Activated T-helper 17 cell treated with anti-CD3 and anti-CD28 coated beads, Interleukin-2, amount 50 U/mL, for 72 hours (primary cell): ENCODE measurements around the gene FLCN. TPM values are rescaled to one million over a fixed set of nuclear protein-coding genes. Genes with fewer than 3 reads are reported as not detected.
A peak's percentile ranks its signal among the peaks of the same experiment; 100 is the strongest.
"Not testable (repeated sequence)": the region's sequence is repeated elsewhere in the genome, so short reads cannot be mapped to it uniquely, and the experiment has no call there.

ENCODE experiments used
- ATAC-seq: fragments of 150-1000 bp; cut with Tn5 transposase; replicated peaks from 2 replicates; pipeline ENCODE4 v1.10.0; 2021; ENCODE audit warnings: mild to moderate bottlenecking, moderate library complexity
- H3K27ac Mint-ChIP-seq: one replicate; pipeline ENCODE4 v1.8.0; 2022; ENCODE audit warnings: mixed read lengths
- H3K27me3 Mint-ChIP-seq: one replicate; pipeline ENCODE4 v1.8.0; 2022; ENCODE audit warnings: mixed read lengths
- H3K36me3 Mint-ChIP-seq: one replicate; pipeline ENCODE4 v1.8.0; 2022; ENCODE audit warnings: low read depth, mild to moderate bottlenecking, mixed read lengths
- H3K4me1 Mint-ChIP-seq: one replicate; pipeline ENCODE4 v1.8.0; 2022; ENCODE audit warnings: mixed read lengths
- H3K4me3 Mint-ChIP-seq: one replicate; pipeline ENCODE4 v1.8.0; 2022; ENCODE audit warnings: mild to moderate bottlenecking, mixed read lengths
- H3K9me3 Mint-ChIP-seq: one replicate; pipeline ENCODE4 v1.8.0; 2022; ENCODE audit warnings: mixed read lengths
- total RNA-seq, 2 donors: library from RNA; stranded (reverse); gene quantifications; one replicate each; pipeline ENCODE4 v1.2.3, GENCODE V29; 2022

The FLCN gene
- total RNA-seq, 2 donors from 2014 or later, result 30.9 to 50.6 TPM

- Mint-ChIP-seq H3K9me3 (no peaks in the 10 kb centered on the region), H3K4me3 (peak overlapping the region; percentile 92), H3K36me3 (peaks cover 37% of the 10 kb centered on the region), H3K4me1 (peaks cover 12% of the 10 kb centered on the region), H3K27me3 (no peaks in the 10 kb centered on the region), H3K27ac (no peak overlapping the region)
- ATAC-seq, result no peak
Measured at GRCh38 chr17:17206913-17207335, 30.0 kb downstream of the FLCN start.

DNA sequence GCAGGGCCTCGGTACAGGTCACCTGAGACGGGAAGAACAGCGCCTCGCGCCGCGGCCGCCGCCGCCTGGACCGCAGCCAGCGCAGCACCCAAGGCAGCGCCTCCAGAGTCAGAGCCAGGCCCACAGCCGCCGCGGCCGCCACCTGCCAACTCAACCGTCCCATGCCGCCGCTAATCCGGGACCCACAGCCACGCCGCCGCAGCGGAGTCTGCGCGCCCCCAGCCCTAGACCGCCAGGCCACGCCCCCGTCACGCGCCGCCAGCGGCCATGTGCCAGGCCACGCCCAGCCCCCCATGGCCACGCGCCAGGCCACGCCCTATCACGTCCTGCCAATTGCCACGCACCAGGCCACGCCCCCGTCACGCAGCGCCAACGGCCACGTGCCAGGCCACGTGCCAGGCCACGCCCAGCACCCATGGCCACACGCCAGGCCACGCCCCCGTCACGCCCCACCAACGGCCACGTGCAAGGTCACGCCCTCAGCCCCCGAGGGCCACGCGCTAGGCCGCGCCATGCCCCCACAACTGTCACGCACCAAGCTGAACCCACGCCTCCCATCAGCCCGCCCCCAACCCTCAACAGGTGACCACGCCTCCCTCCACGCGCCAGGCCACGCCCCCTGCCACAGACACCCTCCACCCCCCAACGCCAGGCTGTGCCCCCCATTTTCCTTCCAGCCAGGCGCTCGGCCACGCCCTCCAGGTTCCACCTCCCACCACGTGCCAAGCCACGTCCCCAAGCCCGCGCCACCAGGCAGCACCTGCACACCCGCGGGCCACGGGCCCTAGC, 30.6 kb downstream of the FLCN start, which contains the start of gene PLD6:
Gene PLD6, minus strand, starts transcription at position 210 of the 789 bp plus-strand sequence. Its CDS starts 47 bp downstream, at position 163.
- Mint-ChIP-seq H3K4me3 (peak within 1 kb of the TSS; percentile 92), H3K27me3 (no peaks in the 10 kb centered on the region)

DNA sequence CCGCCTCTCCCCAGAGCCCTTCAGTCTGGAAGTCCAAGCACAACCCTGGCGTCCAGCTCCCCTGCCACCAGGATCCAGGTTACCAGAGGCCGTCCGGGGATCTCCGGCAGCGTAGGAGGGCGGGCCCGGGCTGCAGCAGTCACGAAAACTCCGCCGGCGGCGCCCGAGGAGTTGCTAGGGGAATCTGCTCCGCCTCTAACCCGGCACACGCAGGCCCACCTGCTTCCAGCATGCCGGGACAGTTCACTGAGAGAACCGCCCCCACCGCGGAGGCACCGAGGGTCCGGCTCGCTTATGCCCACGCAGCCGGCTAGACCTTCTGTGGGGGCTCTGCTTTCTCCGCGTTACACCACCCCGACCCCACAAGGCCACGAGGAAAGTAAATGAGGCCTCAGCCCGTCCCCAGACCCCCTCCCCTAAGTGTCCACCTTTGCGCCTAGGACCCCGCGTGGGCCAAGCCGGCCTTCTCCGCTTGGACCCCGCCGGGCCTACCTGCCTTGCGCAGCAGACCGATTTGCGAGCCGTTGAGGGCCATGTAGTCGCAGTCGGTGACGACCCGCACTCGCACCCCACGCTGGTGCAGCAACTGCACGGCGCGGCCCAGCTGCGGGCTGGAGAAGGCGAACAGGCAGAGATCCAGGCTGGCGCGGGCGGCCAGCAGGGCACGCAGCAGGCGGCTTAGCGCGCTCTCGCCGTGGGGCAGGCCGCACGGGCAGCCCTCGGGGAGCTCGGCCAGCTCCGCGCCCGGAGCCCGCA, 31.4 kb downstream of the FLCN start:
- Mint-ChIP-seq H3K36me3 (peaks cover 50% of the 10 kb centered on the region), H3K9me3 (no peaks in the 10 kb centered on the region)
- peak; percentile 70 for ATAC-seq

More for the DNA sequence above, 30.6 kb downstream of the FLCN start, which contains the start of gene PLD6:
- H3K9me3 Mint-ChIP-seq, result no peaks in the 10 kb centered on the region
- peaks cover 14% of the 10 kb centered on the region for H3K4me1 Mint-ChIP-seq
- H3K36me3 Mint-ChIP-seq, result peaks cover 43% of the 10 kb centered on the region
- H3K27ac Mint-ChIP-seq, result peak within 1 kb of the TSS; percentile 96
- peak; percentile 75 for ATAC-seq

GRCh38 chr17:17204635-17205231, 32.2 kb downstream of the FLCN start:
- ATAC-seq, result no peak
- H3K4me1 Mint-ChIP-seq, result peaks cover 17% of the 10 kb centered on the region

More for the DNA sequence above, 31.4 kb downstream of the FLCN start:
- peak overlapping the region; percentile 92 for H3K4me3 Mint-ChIP-seq
- H3K27me3 Mint-ChIP-seq, result no peaks in the 10 kb centered on the region
- peak overlapping the region; percentile 96 for H3K27ac Mint-ChIP-seq
- H3K4me1 Mint-ChIP-seq, result peaks cover 17% of the 10 kb centered on the region

GRCh38 chr17:17204041-17204591, 32.9 kb downstream of the FLCN start:
- no peaks in the 10 kb centered on the region for H3K9me3 Mint-ChIP-seq
- H3K4me1 Mint-ChIP-seq, result peaks cover 17% of the 10 kb centered on the region

More at GRCh38 chr17:17204635-17205231, 32.2 kb downstream of the FLCN start:
- peaks cover 59% of the 10 kb centered on the region for H3K36me3 Mint-ChIP-seq
- peak overlapping the region; percentile 92 for H3K4me3 Mint-ChIP-seq
- H3K9me3 Mint-ChIP-seq, result no peaks in the 10 kb centered on the region
- peak overlapping the region; percentile 96 for H3K27ac Mint-ChIP-seq
- H3K27me3 Mint-ChIP-seq, result no peaks in the 10 kb centered on the region

GRCh38 chr17:17203173-17203730, 33.7 kb downstream of the FLCN start:
- Mint-ChIP-seq H3K36me3 (peaks cover 67% of the 10 kb centered on the region), H3K9me3 (no peaks in the 10 kb centered on the region), H3K27me3 (no peaks in the 10 kb centered on the region), H3K4me3 (peak overlapping the region; percentile 92), H3K27ac (peak overlapping the region; percentile 96), H3K4me1 (peaks cover 17% of the 10 kb centered on the region)
- no peak for ATAC-seq

More at GRCh38 chr17:17204041-17204591, 32.9 kb downstream of the FLCN start:
- H3K36me3 Mint-ChIP-seq, result peaks cover 65% of the 10 kb centered on the region
- H3K27me3 Mint-ChIP-seq, result no peaks in the 10 kb centered on the region
- peak overlapping the region; percentile 92 for H3K4me3 Mint-ChIP-seq
- peak overlapping the region; percentile 96 for H3K27ac Mint-ChIP-seq
- no peak for ATAC-seq

GRCh38 chr17:17201907-17202306, 35.1 kb downstream of the FLCN start:
- Mint-ChIP-seq H3K4me3 (no peak overlapping the region), H3K9me3 (no peaks in the 10 kb centered on the region), H3K36me3 (peaks cover 74% of the 10 kb centered on the region), H3K27ac (no peak overlapping the region), H3K27me3 (no peaks in the 10 kb centered on the region), H3K4me1 (peaks cover 25% of the 10 kb centered on the region)
- no peak for ATAC-seq

- H3K4me3 Mint-ChIP-seq, result no peak overlapping the region
- H3K36me3 Mint-ChIP-seq, result peaks cover 76% of the 10 kb centered on the region
- H3K4me1 Mint-ChIP-seq, result peaks cover 29% of the 10 kb centered on the region
- H3K27me3 Mint-ChIP-seq, result no peaks in the 10 kb centered on the region
- no peaks in the 10 kb centered on the region for H3K9me3 Mint-ChIP-seq
- peak overlapping the region; percentile 38 for H3K27ac Mint-ChIP-seq
- no peak for ATAC-seq
Measured at GRCh38 chr17:17201271-17201670, 35.7 kb downstream of the FLCN start.

- H3K4me1 Mint-ChIP-seq, result peaks cover 29% of the 10 kb centered on the region
- peak overlapping the region; percentile 38 for H3K27ac Mint-ChIP-seq
Measured at GRCh38 chr17:17200831-17201230, 36.1 kb downstream of the FLCN start.

GRCh38 chr17:17200311-17200710, 36.7 kb downstream of the FLCN start:
- H3K27ac Mint-ChIP-seq, result peak overlapping the region; percentile 13
- ATAC-seq, result no peak
- H3K27me3 Mint-ChIP-seq, result no peaks in the 10 kb centered on the region
- no peaks in the 10 kb centered on the region for H3K9me3 Mint-ChIP-seq
- H3K4me3 Mint-ChIP-seq, result no peak overlapping the region
- peaks cover 29% of the 10 kb centered on the region for H3K4me1 Mint-ChIP-seq
- H3K36me3 Mint-ChIP-seq, result peaks cover 73% of the 10 kb centered on the region

More at GRCh38 chr17:17200831-17201230, 36.1 kb downstream of the FLCN start:
- no peak for ATAC-seq
- Mint-ChIP-seq H3K9me3 (no peaks in the 10 kb centered on the region), H3K4me3 (no peak overlapping the region), H3K27me3 (no peaks in the 10 kb centered on the region), H3K36me3 (peaks cover 76% of the 10 kb centered on the region)

- Mint-ChIP-seq H3K36me3 (peaks cover 53% of the 10 kb centered on the region), H3K9me3 (no peaks in the 10 kb centered on the region), H3K4me3 (no peak overlapping the region), H3K27me3 (no peaks in the 10 kb centered on the region), H3K4me1 (peaks cover 17% of the 10 kb centered on the region), H3K27ac (no peak overlapping the region)
- ATAC-seq, result no peak
Measured at GRCh38 chr17:17198281-17198680, 38.7 kb downstream of the FLCN start.

- peaks cover 17% of the 10 kb centered on the region for H3K4me1 Mint-ChIP-seq
- H3K36me3 Mint-ChIP-seq, result peaks cover 38% of the 10 kb centered on the region
- ATAC-seq, result peak; percentile 57
- no peaks in the 10 kb centered on the region for H3K9me3 Mint-ChIP-seq
- H3K27ac Mint-ChIP-seq, result no peak overlapping the region
- no peak overlapping the region for H3K4me3 Mint-ChIP-seq
- no peaks in the 10 kb centered on the region for H3K27me3 Mint-ChIP-seq
Measured at GRCh38 chr17:17196776-17197175, 40.2 kb downstream of the FLCN start.

- H3K9me3 Mint-ChIP-seq, H3K27me3 Mint-ChIP-seq, H3K27ac Mint-ChIP-seq, H3K4me3 Mint-ChIP-seq, ATAC-seq: not testable (repeated sequence)
- peaks cover 11% of the 10 kb centered on the region for H3K4me1 Mint-ChIP-seq
- peaks cover 25% of the 10 kb centered on the region for H3K36me3 Mint-ChIP-seq
Measured at GRCh38 chr17:17195466-17195865, 41.5 kb downstream of the FLCN start.

DNA sequence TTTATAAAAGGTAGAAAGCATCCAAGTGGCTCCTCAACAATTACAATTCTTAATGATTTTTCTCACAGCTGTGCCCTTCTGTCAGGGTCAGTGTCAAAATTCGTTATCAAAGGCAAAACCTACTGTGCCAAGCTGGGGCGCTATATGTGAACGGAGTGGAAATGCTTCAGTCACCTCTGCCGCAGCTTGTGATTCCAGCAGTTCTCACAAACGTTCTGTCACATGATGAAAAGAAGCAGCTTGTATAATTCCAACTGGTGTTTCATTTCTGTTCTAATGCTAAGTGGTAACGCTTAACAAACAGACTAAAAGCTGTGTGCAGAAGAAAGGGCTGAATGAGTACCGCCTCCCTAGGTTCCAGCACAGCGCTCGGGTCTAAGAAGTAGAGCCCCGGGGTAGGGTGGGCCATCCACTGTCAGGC, 45.0 kb downstream of the FLCN start:
- Mint-ChIP-seq H3K4me1 (peaks cover 9% of the 10 kb centered on the region), H3K27me3 (no peaks in the 10 kb centered on the region), H3K9me3 (no peaks in the 10 kb centered on the region), H3K27ac (no peak overlapping the region), H3K4me3 (no peak overlapping the region), H3K36me3 (peaks cover 20% of the 10 kb centered on the region)
- no peak for ATAC-seq
